Fibroblast of villous mesenchyme (primary cell): ENCODE measurements around the gene RFX4. TPM values are rescaled to one million over a fixed set of nuclear protein-coding genes. Genes with fewer than 3 reads are reported as not detected.
"Not testable (repeated sequence)": the region's sequence is repeated elsewhere in the genome, so short reads cannot be mapped to it uniquely, and the experiment has no call there.

Source experiments
- DNase-seq: peaks from one replicate; pipeline ENCODE4 v3.0.0-alpha.2; 2010; ENCODE audit warnings: low read depth
- H3K4me3 ChIP-seq: 2 replicates; pipeline ENCODE4 v1.5.1; 2011; ENCODE audit warnings: low read depth, mild to moderate bottlenecking, low read length
- total RNA-seq: library from RNA; depleted of rRNA; stranded (reverse); fragments of >200 nt; gene quantifications from 2 replicates; pipeline ENCODE4 v1.2.3, GENCODE V29; 2012
- TF ChIP-seq, protein P1 (sequence below): IDR thresholded peaks from 2 replicates; pipeline ENCODE4 v1.5.1; 2012; ENCODE audit warnings: low read depth, mild to moderate bottlenecking, low read length; ENCODE audit not compliant: insufficient read depth

The RFX4 gene
- total RNA-seq, 1 donor = not detected

DNA sequence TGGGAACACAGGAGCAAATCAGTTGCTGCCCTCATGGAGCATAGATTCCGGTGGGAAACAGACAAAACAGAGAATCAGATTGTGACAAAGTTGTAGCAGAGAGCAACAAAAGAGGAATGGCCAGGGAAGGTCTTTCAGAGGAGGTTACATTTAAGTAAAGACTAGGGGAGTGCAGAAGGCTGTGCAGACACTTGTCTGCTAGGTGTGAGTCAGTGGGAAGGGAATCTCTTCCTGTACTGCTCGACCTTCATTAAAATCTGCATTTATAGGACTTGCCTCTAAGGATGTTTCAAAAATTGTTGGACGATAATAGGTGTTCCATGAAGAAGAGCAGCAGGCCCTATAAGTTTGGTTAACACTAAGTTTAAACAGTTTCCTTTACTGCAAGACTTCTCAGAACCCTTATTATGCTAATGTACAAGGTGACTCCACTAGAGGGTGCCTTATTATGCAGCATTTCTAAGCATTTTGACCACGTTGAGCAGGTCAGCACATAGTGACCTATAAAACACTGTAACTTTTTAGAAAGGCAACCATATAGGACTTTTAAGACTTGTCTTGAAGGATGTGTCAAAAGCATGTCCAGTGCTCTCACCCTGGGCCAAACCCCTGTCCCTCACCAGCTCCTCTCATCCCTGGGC is 99.9 kb downstream of the RFX4 start:
- TF ChIP-seq, protein P1, sequence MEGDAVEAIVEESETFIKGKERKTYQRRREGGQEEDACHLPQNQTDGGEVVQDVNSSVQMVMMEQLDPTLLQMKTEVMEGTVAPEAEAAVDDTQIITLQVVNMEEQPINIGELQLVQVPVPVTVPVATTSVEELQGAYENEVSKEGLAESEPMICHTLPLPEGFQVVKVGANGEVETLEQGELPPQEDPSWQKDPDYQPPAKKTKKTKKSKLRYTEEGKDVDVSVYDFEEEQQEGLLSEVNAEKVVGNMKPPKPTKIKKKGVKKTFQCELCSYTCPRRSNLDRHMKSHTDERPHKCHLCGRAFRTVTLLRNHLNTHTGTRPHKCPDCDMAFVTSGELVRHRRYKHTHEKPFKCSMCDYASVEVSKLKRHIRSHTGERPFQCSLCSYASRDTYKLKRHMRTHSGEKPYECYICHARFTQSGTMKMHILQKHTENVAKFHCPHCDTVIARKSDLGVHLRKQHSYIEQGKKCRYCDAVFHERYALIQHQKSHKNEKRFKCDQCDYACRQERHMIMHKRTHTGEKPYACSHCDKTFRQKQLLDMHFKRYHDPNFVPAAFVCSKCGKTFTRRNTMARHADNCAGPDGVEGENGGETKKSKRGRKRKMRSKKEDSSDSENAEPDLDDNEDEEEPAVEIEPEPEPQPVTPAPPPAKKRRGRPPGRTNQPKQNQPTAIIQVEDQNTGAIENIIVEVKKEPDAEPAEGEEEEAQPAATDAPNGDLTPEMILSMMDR = peak; percentile 62
- no peak overlapping the region for H3K4me3 ChIP-seq
- peak; percentile 56 for DNase-seq

DNA sequence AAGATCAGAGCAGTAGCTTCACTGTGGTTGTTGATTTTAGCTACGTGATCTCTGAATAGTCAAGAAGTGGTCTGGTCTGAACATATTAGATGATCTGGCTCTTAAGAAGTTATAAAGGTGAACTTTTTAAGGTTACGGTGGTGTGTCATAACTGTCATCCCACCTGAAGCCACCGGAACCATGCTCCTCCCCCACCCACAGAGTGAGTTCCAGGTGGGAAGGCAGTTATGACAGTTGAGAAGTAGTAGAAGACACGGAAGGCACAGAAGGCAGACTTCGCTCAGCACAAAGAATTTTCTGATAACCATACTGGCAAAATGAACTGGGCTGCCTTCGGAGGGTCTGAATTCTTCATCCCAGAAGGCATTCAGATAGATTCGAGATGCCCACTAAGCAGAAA is 101.7 kb downstream of the RFX4 start:
- H3K4me3 ChIP-seq = no peak overlapping the region
- DNase-seq = no peak
- TF ChIP-seq, protein P1 = no peak

DNA sequence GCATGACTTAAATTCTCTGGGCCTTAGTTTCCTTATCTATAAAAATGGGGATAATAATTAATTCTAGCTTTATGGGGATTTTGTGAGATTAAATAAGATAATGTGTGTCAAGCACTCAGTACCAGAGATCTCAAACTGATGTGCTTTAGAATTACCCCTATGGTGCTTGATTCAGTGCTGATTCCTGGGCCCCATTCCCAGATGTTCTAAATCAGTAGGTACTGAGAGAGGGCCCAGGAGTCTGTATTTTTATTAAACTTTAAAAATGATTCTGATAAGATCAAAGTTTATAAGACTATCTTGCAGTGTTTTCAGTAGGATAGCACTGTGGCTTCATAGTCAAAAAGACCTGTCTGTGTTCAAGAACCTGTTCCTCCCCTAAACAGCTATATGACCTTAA is 102.6 kb downstream of the RFX4 start:
- TF ChIP-seq, protein P1 = no peak
- no peak overlapping the region for H3K4me3 ChIP-seq
- DNase-seq = no peak

DNA sequence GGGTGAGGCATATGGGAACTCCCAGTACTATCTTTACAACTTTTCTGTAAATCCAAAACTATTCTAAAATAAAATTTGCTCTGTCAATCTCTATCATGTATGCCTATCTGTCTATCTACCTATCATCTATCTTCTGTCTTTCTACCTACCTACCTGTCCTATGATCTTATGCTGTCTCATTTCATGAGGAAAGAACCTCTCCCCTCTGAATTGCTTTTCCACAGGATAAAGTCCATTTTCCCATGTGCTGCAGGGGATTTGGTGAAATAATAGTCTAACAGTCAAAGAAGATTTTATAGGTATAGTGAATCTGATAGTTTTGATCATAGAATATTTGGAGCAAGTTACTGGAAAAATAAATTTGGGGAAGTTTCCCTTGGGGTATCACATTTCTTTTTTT is 104.9 kb downstream of the RFX4 start:
- TF ChIP-seq, protein P1 = no peak
- DNase-seq = no peak
- H3K4me3 ChIP-seq = no peak overlapping the region

DNA sequence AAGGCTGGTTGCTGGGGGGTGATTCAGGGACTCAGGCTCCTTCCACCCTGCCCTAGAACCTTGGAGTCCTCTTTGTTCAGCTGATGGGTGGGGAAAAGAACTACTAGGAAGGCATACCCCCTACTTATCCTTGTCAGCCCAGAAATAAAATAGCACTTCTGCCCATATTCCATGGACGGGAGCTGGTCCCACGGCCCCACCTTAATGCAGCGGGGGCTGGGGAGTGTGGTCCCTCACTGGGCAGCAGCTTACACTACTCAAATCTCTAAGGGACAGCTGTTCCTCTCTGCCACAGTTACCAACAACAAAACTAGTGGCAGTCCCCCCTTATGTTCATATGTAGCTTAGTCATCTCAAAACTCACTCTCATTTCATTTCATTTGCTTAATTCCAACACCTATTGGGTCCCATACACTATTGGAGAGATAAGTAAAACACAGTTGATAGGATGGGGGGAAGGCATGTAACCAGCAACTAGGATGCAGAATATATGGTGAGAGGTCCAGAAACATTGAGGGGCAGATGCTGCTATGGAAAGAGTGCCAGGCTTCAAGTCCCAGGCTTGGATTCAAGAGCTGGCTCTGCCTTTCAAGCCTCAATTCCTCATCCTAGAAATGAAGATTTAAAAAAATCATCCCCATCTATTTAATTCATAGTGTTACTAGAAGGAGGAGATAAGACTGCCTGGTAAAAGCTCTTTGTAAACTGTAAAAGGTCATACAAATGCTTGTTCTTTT is 107.9 kb downstream of the RFX4 start:
- TF ChIP-seq, protein P1 = no peak
- no peak for DNase-seq
- no peak overlapping the region for H3K4me3 ChIP-seq

DNA sequence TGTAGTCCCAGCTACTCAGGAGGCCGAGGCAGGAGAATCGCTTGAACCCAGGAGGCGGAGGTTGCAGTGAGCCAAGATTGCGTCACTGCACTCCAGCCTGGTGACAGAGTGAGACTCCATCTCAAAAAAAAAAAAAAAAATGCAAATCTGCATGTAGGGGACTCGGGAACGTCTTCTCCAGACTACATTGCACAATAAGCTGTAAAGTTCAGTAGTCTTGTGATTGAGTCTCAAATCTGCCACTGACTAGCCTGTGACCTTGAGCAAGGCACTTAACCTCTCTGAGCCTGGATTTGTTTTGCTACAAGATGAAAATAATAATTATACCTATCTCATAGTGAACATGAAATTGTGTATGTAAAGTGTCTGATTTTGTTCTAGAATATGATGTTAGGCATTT is 109.2 kb downstream of the RFX4 start:
- H3K4me3 ChIP-seq, DNase-seq: not testable (repeated sequence)

DNA sequence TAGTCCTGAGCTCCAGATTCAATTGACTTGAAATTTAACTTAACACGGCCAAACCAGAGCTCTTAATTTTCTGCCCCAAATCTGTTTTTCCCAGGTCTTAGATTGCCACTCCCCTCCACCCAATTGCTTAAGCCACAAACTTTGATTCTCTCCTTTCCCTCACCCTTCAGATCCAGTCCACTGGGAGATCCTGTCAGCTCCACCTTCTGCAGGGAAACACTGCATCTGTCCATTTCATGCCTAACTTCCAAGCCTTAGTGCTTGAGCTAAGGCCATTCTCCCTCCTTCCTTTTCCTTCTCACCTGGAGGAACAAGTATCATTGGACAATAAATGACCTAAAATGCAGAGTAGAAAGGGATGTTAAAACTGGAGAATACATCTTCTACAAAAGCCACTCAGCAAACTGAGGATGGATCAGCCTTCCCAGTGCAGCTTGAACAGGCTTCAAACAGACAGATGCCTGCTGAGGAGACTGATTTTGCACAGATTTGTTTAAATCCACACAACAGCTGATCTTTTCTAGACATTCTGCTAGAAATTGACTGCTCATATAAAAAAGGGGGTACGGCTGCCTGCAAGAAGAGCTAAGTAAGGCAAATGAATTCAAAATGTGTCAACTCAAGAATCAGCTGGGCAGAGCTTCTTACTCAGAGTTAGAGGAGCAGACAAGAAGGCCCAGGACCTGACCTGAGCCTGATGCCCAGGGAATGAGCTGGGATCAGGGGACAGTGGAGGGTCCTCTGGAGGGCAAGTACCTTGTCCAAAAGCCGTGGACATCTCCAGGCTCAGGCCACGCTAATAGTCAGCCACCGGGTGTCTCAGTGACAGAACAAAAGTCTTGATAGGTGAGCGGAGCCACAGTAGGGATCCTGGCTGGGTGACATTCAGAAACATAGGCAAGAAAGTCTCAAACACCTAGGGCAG is 110.4 kb downstream of the RFX4 start:
- no peak overlapping the region for H3K4me3 ChIP-seq
- TF ChIP-seq, protein P1 = no peak
- no peak for DNase-seq
